GOT3 (cell line): ENCODE results near the gene CSMD2.

Experiments used
- DNase-seq: peaks from one replicate; lab custom pipeline; 2025; ENCODE audit warnings: mixed read lengths; lab: John Stamatoyannopoulos, UW

The CSMD2 gene

GRCh38 chr1:33960188-33960895 is 204.7 kb downstream of the CSMD2 start:
- DNase-seq, result no peak

- DNase-seq, result no peak
Observed at GRCh38 chr1:33957854-33958253, 207.2 kb downstream of the CSMD2 start.

GRCh38 chr1:33955096-33955495 is 209.9 kb downstream of the CSMD2 start:
- DNase-seq, result no peak

GRCh38 chr1:33949570-33949969 is 215.5 kb downstream of the CSMD2 start:
- no peak for DNase-seq

GRCh38 chr1:33948291-33948690 is 216.7 kb downstream of the CSMD2 start:
- no peak for DNase-seq

- no peak for DNase-seq
Observed at GRCh38 chr1:33946836-33947235, 218.2 kb downstream of the CSMD2 start.

GRCh38 chr1:33944846-33945245 is 220.2 kb downstream of the CSMD2 start:
- DNase-seq, result no peak

- DNase-seq, result no peak
Observed at GRCh38 chr1:33943978-33944377, 221.1 kb downstream of the CSMD2 start.

- DNase-seq, result no peak
Observed at GRCh38 chr1:33932871-33933270, 232.2 kb downstream of the CSMD2 start.

GRCh38 chr1:33931111-33931475 is 233.9 kb downstream of the CSMD2 start:
- no peak for DNase-seq

- DNase-seq, result no peak
Observed at GRCh38 chr1:33930346-33931110, 234.5 kb downstream of the CSMD2 start.

- no peak for DNase-seq
Observed at GRCh38 chr1:33928251-33928650, 236.8 kb downstream of the CSMD2 start.

GRCh38 chr1:33927721-33928120 is 237.3 kb downstream of the CSMD2 start:
- DNase-seq, result no peak

- DNase-seq, result no peak
Observed at GRCh38 chr1:33925586-33925985, 239.4 kb downstream of the CSMD2 start.

GRCh38 chr1:33921281-33921680 is 243.7 kb downstream of the CSMD2 start:
- DNase-seq, result no peak

GRCh38 chr1:33918368-33918767 is 246.7 kb downstream of the CSMD2 start:
- no peak for DNase-seq

GRCh38 chr1:33916786-33917185 is 248.2 kb downstream of the CSMD2 start:
- DNase-seq, result no peak

- no peak for DNase-seq
Observed at GRCh38 chr1:33914531-33914930, 250.5 kb downstream of the CSMD2 start.

GRCh38 chr1:33908324-33908956 is 256.6 kb downstream of the CSMD2 start:
- no peak for DNase-seq

- DNase-seq, result no peak
Observed at GRCh38 chr1:33906156-33906555, 258.9 kb downstream of the CSMD2 start.

- DNase-seq, result no peak
Observed at GRCh38 chr1:33905241-33905640, 259.8 kb downstream of the CSMD2 start.

GRCh38 chr1:33903210-33903589 is 261.8 kb downstream of the CSMD2 start:
- no peak for DNase-seq
